ENCODE results near the gene SLC25A42. TPM values are rescaled to one million over a fixed set of nuclear protein-coding genes. Genes with fewer than 3 reads are reported as not detected.

SLC25A42 gene
- total RNA-seq, 4 donors from 2014 or later, result 4.1 to 17.3 (median 8.1) TPM

GRCh38 chr19:19154768-19155494 is 91.1 kb downstream of the SLC25A42 start:
- TF ChIP-seq CTCF (IDR thresholded peaks at IDR 0.05; ENCODE audit: low read depth), result no peak

DNA sequence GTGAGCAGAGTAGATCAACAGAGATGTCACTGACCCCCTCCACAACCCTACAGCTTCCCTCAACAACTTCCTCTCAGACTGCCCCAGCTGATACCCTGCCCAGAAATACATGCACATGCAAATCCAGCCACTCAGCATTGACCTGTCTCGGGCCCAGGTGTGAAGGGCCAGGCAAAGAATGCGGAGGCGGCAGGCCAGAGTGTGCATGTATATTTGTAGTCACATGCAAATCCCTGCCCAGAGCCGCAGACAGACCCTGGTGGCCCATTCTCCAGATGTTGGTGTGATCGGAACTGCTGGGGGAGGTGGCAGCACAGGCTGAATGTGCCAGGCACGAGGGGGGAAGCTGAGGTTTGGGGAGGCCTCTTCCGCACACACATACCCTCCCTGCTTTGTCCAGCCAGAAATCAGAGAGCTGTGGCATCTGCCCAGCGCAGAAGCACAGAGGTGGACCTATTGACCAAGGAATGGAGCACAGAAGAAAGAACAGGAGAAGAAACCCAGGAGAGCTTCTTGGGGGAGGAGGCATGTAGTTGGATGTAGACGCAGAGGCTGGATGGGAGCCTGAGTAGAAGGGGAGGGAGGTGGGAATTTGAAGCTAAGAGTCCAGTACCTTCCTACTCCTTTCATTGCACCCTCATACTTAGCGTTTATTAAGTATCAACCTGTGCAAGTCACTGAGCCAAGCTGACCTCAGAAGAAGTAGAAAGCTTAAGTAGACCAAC is 91.9 kb downstream of the SLC25A42 start:
- TF ChIP-seq CTCF (IDR thresholded peaks at IDR 0.05; ENCODE audit: low read depth), result no peak

- no peak for TF ChIP-seq CTCF (IDR thresholded peaks at IDR 0.05; ENCODE audit: low read depth)
Measured at GRCh38 chr19:19157808-19158207, 94.0 kb downstream of the SLC25A42 start.

- TF ChIP-seq CTCF (IDR thresholded peaks at IDR 0.05; ENCODE audit: low read depth), result no peak
Measured at GRCh38 chr19:19159534-19159933, 95.7 kb downstream of the SLC25A42 start.

DNA sequence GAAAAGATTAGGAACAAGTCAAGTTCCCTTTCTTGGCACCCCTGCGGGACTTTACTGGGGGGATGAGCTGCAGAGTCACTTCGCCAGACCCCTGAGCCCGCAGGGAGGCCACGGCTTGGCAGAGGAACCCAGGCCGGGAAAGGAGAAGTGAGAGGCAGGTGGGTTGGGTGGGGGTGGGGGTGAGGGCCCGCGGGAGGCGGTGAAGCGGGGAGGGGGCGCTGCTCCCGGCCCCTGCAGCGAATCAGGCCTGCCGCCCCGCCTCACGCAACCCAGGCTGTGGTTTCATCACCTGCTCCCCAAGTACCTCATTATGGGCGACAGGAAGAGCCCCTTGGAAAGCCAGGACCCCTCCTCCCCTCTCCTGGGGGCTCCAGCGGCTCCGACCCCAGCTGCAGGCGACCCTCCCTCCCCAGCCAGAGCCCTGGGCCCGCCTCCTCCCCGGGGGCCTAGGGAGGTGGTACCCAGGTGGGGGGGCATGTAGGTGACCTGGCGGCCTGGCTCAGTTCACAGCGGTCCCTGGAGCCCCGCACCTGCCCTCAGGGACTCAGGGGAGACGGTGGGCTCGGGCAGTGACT is 96.8 kb downstream of the SLC25A42 start:
- no peak for TF ChIP-seq CTCF (IDR thresholded peaks at IDR 0.05; ENCODE audit: low read depth)

DNA sequence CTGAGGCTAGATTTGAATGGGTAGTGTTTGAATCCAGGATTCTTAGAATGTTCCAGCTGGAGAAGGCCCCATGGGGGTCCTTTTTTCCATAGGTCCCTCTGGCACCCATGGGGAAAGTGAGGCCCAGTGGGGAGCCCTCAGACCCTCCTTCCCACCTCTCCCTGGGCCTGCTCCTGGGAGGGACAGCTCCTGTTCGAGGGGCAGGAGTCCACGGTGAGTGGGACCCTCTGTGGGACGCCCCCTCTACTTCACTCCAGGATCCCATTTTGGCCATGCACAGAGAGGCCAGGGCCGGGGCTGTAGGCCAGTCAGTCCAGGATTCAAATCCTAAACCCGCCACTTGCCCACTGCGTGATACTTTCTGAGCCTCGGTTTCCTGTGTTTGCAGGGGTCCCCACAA is 98.7 kb downstream of the SLC25A42 start:
- TF ChIP-seq CTCF (IDR thresholded peaks at IDR 0.05; ENCODE audit: low read depth), result no peak

Other genes starting within 250 kb of the SLC25A42 start
- gene UPF1, start 232.0 kb upstream of the SLC25A42 start, total RNA-seq, result 100 to 1,000 TPM in 1 of 4 donors, 10 to 100 TPM in 3; 39.8 to 115 (median 68.3) TPM
- not detected for gene CERS1, start 167.8 kb upstream of the SLC25A42 start, total RNA-seq
- 100 to 1,000 TPM in 3 of 4 donors, 10 to 100 TPM in 1; 97.3 to 164 (median 144) TPM for gene COPE, start 144.6 kb upstream of the SLC25A42 start, total RNA-seq
- gene DDX49, start 144.3 kb upstream of the SLC25A42 start, total RNA-seq, result 10 to 100 TPM; 17.0 to 38.2 (median 28.9) TPM
- 10 to 100 TPM in 3 of 4 donors, 1 to 10 TPM in 1; 7.5 to 60.2 (median 41.1) TPM for gene HOMER3, start 122.8 kb upstream of the SLC25A42 start, total RNA-seq
- gene SUGP2, start 30.5 kb upstream of the SLC25A42 start, total RNA-seq, result 10 to 100 TPM; 29.2 to 59.5 (median 42.2) TPM
- gene ARMC6, start 30.4 kb upstream of the SLC25A42 start, total RNA-seq, result 10 to 100 TPM; 12.6 to 28.2 (median 18.6) TPM
- 10 to 100 TPM in 3 of 4 donors, 1 to 10 TPM in 1; 9.5 to 21.1 (median 10.2) TPM for gene TMEM161A, start 74.5 kb downstream of the SLC25A42 start, total RNA-seq
- under 1 TPM in 1 of 4 donors, not detected in 3; 0.88 TPM for gene MEF2B, start 106.3 kb downstream of the SLC25A42 start, total RNA-seq
- 10 to 100 TPM in 2 of 4 donors, 1 to 10 TPM in 2; 3.6 to 26.2 (median 10.0) TPM for gene BORCS8, start 128.2 kb downstream of the SLC25A42 start, total RNA-seq
- 10 to 100 TPM; 34.5 to 45.4 (median 39.6) TPM for gene RFXANK, start 128.3 kb downstream of the SLC25A42 start, total RNA-seq
- 10 to 100 TPM in 2 of 4 donors, 1 to 10 TPM in 2; 7.0 to 16.3 (median 11.9) TPM for gene NR2C2AP, start 139.4 kb downstream of the SLC25A42 start, total RNA-seq
- not detected for gene NCAN, start 148.0 kb downstream of the SLC25A42 start, total RNA-seq
- gene TM6SF2, start 209.3 kb downstream of the SLC25A42 start, total RNA-seq, result under 1 TPM in 2 of 4 donors, not detected in 2; 0.82 to 0.88 TPM